Testis (tissue), 3 donors: ENCODE measurements around the gene MIGA2. TPM values are rescaled to one million over a fixed set of nuclear protein-coding genes. Genes with fewer than 3 reads are reported as not detected.

Experiments used
- DNase-seq: peaks from one replicate; pipeline ENCODE4 v3.0.0-alpha.2; 2019
- H3K27ac ChIP-seq, 2 donors: fragments of 200-600 bp; sonication (generic); one replicate each; pipeline ENCODE4 v1.5.1; 2019
- H3K27me3 ChIP-seq: fragments of 200-600 bp; sonication (generic); one replicate; pipeline ENCODE4 v1.5.1; 2019
- H3K36me3 ChIP-seq: fragments of 200-600 bp; sonication (generic); one replicate; pipeline ENCODE4 v1.5.1; 2017; ENCODE audit warnings: low read depth; ENCODE audit errors: missing control alignments
- H3K4me1 ChIP-seq: fragments of 200-600 bp; sonication (generic); one replicate; pipeline ENCODE4 v1.5.1; 2019
- H3K4me3 ChIP-seq, 2 donors: fragments of 200-600 bp; sonication (generic); one replicate each; pipeline ENCODE4 v1.5.1; 2017 to 2019
- H3K9me3 ChIP-seq: fragments of 200-600 bp; sonication (generic); one replicate; pipeline ENCODE4 v1.5.1; 2017
- POLR2A ChIP-seq: fragments of 450-650 bp; IDR thresholded peaks from one replicate; pipeline ENCODE4 v1.6.1; 2017; ENCODE audit warnings: antibody characterized with exemption, mild to moderate bottlenecking, moderate library complexity
- WGBS, 2 donors: methylation state at CpG; one replicate each; pipeline ENCODE4 v1.1.5; 2018; 5-methylcytosine and 5-hydroxymethylcytosine counted together
- intact Hi-C: fragments of 100-400 bp; cut with DNase I; formaldehyde crosslinking; loops from one replicate; pipeline ENCODE4 v1.15.1; 2023; ENCODE audit warnings: low total_unique reads
- polyA plus RNA-seq: library from polyadenylated mRNA; stranded (reverse); fragments of 350-450 nt; fragmentation: Illumina TruSeq; extraction: RNeasy Lipid Tissue Mini Kit (QIAGEN cat#74804); gene quantifications from one replicate; pipeline ENCODE4 v1.2.3, GENCODE V29; 2014; ENCODE audit warnings: low read depth, low replicate concordance; ENCODE audit not compliant: insufficient read depth
- total RNA-seq, 2 donors: library from RNA; depleted of rRNA; stranded (reverse); fragments of >200 nt; gene quantifications; one replicate each; pipeline ENCODE4 v1.2.3, GENCODE V29; 2016
- TF ChIP-seq, protein P1 (sequence below), 3 experiments: fragments of 450-650 bp in 2 of 3; fragments of 200-600 bp in 1 of 3; sonication (generic) in 1 of 3; IDR thresholded peaks; one replicate each; pipeline ENCODE4 v1.5.1; 2016 to 2019; ENCODE audit warnings: antibody characterized with exemption in 3 of 3, mild to moderate bottlenecking in 2 of 3, moderate library complexity in 1 of 3

The MIGA2 gene
- total and polyA plus RNA-seq, 3 donors from 2014 or later: 22.9 to 42.7 (median 42.0) TPM

DNA sequence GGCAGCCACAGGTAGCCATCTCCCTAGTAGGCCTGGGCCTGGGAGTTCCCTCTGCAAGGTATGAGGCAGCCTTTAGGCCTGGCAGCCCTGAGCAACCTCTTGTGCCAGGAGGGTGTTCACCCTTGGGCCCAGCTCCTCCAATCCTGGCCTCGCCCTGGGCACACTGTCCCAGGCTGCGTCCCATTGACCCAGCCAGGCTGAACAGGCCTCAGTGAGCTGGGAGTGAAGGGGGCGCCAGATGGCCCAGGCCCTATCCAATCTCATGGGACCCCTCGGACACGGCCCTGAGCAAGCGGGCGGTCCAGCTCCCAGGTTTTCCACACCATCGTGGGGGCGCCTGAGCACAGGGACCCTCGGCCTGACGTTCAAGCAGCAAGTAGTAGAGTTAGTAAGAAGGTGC is 22.8 kb upstream of the MIGA2 start:
- no peak for DNase-seq
- no peaks in the 10 kb centered on the region for H3K27me3 ChIP-seq
- H3K27ac ChIP-seq: no peak overlapping the region
- H3K9me3 ChIP-seq: no peaks in the 10 kb centered on the region
- no peak overlapping the region for H3K4me3 ChIP-seq
- 89 to 90% methylated on average over 9 to 11 of the region's 11 CpGs for WGBS, 2 donors
- TF ChIP-seq POLR2A: no peak
- TF ChIP-seq, protein P1, sequence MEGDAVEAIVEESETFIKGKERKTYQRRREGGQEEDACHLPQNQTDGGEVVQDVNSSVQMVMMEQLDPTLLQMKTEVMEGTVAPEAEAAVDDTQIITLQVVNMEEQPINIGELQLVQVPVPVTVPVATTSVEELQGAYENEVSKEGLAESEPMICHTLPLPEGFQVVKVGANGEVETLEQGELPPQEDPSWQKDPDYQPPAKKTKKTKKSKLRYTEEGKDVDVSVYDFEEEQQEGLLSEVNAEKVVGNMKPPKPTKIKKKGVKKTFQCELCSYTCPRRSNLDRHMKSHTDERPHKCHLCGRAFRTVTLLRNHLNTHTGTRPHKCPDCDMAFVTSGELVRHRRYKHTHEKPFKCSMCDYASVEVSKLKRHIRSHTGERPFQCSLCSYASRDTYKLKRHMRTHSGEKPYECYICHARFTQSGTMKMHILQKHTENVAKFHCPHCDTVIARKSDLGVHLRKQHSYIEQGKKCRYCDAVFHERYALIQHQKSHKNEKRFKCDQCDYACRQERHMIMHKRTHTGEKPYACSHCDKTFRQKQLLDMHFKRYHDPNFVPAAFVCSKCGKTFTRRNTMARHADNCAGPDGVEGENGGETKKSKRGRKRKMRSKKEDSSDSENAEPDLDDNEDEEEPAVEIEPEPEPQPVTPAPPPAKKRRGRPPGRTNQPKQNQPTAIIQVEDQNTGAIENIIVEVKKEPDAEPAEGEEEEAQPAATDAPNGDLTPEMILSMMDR (IDR thresholded peaks at IDR 0.05): no peak
- intact Hi-C loops: no loop called here
- no peaks in the 10 kb centered on the region for H3K4me1 ChIP-seq
- no peaks in the 10 kb centered on the region for H3K36me3 ChIP-seq

DNA sequence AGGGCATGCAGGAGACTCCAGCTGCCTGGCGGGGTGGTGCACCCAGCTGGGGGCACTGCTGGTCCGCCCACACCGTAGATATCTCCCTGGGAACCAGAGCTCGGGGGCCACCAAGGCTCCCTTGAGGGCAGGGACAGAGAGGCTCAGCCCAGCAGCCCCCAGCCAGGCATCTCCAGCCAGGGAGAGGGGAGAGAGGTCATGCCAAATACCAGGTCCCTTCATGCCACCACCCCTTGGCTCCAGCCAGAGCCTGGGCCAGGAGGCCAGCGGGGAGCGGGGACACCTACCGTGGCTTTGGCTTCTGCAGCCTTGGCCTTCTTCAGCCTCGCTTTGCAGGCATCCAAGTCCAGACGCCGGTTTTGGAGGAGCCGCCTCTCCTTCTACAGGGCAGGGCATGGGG is 22.3 kb upstream of the MIGA2 start:
- no peak overlapping the region for H3K27ac ChIP-seq
- H3K9me3 ChIP-seq: no peaks in the 10 kb centered on the region
- intact Hi-C loops: no loop called here
- H3K4me1 ChIP-seq: no peaks in the 10 kb centered on the region
- WGBS, 2 donors: 91 to 97% methylated on average over 4 to 11 of the region's 11 CpGs
- no peaks in the 10 kb centered on the region for H3K27me3 ChIP-seq
- no peaks in the 10 kb centered on the region for H3K36me3 ChIP-seq
- no peak for DNase-seq
- H3K4me3 ChIP-seq: no peak overlapping the region
- TF ChIP-seq, protein P1 (IDR thresholded peaks at IDR 0.05): no peak
- no peak for TF ChIP-seq POLR2A

DNA sequence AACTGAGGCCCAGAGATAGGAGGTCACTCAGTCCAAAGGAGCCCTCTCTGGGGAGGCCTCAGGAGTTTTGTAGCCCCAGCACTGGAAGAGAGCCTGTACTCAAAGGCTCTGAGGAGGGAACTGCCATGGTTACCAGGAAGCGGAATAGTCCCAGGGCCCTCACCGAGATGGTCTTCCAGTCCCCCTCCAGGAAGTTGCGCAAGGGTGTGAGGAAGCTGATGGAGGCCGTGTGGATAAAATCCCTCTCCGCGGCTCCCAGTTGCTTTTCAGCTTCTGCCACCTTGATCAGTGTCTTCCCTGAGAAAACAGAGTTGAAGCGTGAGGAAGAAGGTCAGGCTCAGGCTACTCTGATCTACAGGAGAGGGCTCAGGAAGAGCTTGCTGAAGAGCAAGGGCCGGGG is 21.8 kb upstream of the MIGA2 start:
- intact Hi-C loops: no loop called here
- DNase-seq: no peak
- Histone ChIP-seq H3K4me3 (no peak overlapping the region), H3K4me1 (no peaks in the 10 kb centered on the region), H3K9me3 (no peaks in the 10 kb centered on the region), H3K27me3 (no peaks in the 10 kb centered on the region), H3K36me3 (no peaks in the 10 kb centered on the region), H3K27ac (no peak overlapping the region)
- 94 to 95% methylated on average over 5 to 8 of the region's 8 CpGs for WGBS, 2 donors
- TF ChIP-seq, protein P1 (IDR thresholded peaks at IDR 0.05): no peak
- TF ChIP-seq POLR2A: no peak

DNA sequence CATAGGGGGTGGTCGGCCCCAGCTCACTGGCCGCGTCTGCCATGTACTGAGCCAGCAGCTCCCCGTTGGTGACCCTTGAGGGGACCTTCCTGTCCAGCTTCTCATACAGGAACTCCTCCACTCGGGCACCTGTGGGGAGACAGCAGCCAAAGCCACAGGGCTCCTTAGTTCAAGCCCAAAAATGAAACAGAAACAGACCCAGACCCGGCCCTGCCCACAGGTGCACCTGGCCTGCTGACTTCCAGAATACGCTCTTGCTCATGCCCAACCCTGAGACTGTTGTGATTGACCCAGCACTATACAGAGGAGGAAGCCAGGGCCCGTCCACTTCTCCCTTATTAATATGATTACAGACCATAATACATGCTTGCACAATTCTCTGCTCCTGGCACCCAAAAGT is 15.3 kb upstream of the MIGA2 start:
- 72 to 78% methylated on average over 8 of the region's 8 CpGs for WGBS, 2 donors
- Histone ChIP-seq H3K27me3 (no peaks in the 10 kb centered on the region), H3K27ac (no peak overlapping the region), H3K9me3 (no peaks in the 10 kb centered on the region), H3K36me3 (no peaks in the 10 kb centered on the region), H3K4me1 (peaks cover 21% of the 10 kb centered on the region), H3K4me3 (no peak overlapping the region)
- TF ChIP-seq POLR2A: no peak
- TF ChIP-seq, protein P1 (IDR thresholded peaks at IDR 0.05): no peak
- intact Hi-C loops: no loop called here
- DNase-seq: no peak

DNA sequence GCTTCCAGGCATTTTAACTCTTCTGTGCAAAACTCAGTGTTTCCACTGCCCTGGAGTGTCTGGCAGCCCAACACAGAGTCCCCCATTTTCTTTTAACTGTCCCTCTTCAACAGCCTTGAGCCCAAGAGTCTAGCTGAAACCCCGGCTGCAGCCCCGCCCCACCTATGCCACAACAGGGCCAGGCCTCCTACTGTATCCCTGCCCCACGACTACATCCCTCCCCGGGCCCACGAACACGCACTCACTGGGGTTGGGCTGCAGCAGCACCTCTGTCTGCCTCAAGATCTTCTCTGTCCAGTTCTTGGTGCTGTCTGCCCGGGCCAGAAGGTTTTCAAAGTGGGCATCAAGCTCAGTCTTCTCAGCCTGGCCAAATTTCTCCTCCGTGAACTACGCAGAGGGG is 14.4 kb upstream of the MIGA2 start:
- H3K36me3 ChIP-seq: no peaks in the 10 kb centered on the region
- no peaks in the 10 kb centered on the region for H3K27me3 ChIP-seq
- H3K9me3 ChIP-seq: no peaks in the 10 kb centered on the region
- H3K4me3 ChIP-seq: no peak overlapping the region
- intact Hi-C loops: no loop called here
- DNase-seq: no peak
- TF ChIP-seq POLR2A: no peak
- TF ChIP-seq, protein P1 (IDR thresholded peaks at IDR 0.05): no peak
- H3K4me1 ChIP-seq: peaks cover 29% of the 10 kb centered on the region
- no peak overlapping the region for H3K27ac ChIP-seq
- WGBS, 2 donors: 69 to 72% methylated on average over 7 to 9 of the region's 9 CpGs
